WERI-Rb-1 (cell line): ENCODE data around the gene ARF5.

Experiments
- DNase-seq: peaks from one replicate; pipeline ENCODE4 v3.0.0-alpha.2; 2020
- H3K27ac ChIP-seq: fragments of 250-450 bp; sonication (Bioruptor Pico); 2 replicates; pipeline ENCODE4 v1.5.1; 2020; ENCODE audit warnings: mild to moderate bottlenecking, moderate library complexity
- H3K27me3 ChIP-seq: fragments of 250-450 bp; sonication (Bioruptor Pico); 2 replicates; pipeline ENCODE4 v1.5.1; 2021; ENCODE audit warnings: mild to moderate bottlenecking, low read depth, moderate library complexity; ENCODE audit not compliant: insufficient read depth, severe bottlenecking
- H3K36me3 ChIP-seq: fragments of 250-450 bp; sonication (Bioruptor Pico); 2 replicates; pipeline ENCODE4 v1.5.1; 2020; ENCODE audit warnings: mild to moderate bottlenecking, moderate library complexity
- H3K4me3 ChIP-seq: 2 replicates; pipeline ENCODE4 v1.5.1; 2011; ENCODE audit warnings: low read depth, mild to moderate bottlenecking, control low read depth, low read length
- H3K9me3 ChIP-seq: fragments of 250-450 bp; sonication (Bioruptor Pico); 2 replicates; pipeline ENCODE4 v1.5.1; 2021; ENCODE audit warnings: mild to moderate bottlenecking, moderate library complexity; ENCODE audit not compliant: severe bottlenecking
- CTCF ChIP-seq: IDR thresholded peaks from 2 replicates; pipeline ENCODE4 v1.5.1; 2011; ENCODE audit warnings: low read depth, mild to moderate bottlenecking, control low read depth, inconsistent platforms, low read length

ARF5 gene

DNA sequence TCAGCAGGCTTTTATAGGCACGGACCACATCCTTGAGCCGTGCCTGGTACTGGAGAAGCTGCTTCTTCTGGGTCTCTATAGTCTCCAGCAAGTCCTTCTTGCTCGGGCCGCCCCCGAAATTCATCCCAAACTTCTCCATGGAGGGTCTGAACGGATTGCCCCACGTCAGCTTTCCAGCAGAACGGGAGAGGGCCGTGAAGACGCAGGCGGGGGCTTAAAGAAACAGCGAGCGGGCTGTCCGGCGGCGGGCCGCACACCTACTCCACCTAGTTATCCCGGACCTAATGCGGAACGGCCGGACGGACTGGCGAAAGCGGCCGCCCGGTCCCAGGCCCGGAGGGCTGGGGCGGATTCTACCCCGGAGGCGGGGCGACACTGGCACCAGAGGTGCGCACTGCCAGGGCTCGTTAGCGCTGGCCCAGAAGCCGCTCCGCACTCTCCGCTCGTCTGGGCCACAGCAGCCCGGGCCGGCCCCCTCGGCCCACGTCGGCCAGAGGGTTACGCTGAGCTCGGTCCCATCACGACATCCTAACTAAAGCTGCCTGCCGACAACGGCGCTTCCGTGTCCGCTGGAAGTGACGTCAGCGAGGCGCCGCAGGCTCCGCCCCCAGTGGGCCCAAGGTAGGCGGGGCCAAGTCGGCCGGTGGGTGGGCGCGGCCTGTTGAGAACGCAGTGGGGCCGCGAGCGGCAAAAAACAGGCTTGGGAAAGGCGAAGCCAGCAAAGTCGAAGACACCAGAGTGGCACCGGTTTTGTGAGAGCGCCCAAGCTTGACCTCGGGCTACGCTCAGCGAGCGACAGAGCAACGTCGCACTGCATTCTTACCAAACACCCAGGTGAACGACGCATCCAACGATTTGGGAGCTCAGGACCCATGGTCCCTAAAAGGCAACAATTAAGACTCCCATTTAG, 2.9 kb upstream of the ARF5 start, which contains the start of gene GCC1:
Gene GCC1 (minus strand): TSS at position 553 of the 910 bp plus-strand sequence. CDS start 414 bp downstream, at position 139.
- TF ChIP-seq CTCF = no peak
- Histone ChIP-seq H3K36me3 (peaks cover 36% of the 10 kb centered on the region), H3K4me3 (peak within 1 kb of the TSS; percentile 91), H3K9me3 (peaks cover 7% of the 10 kb centered on the region), H3K27ac (peak within 1 kb of the TSS; percentile 56), H3K27me3 (no peaks in the 10 kb centered on the region)
- peak; percentile 86 for DNase-seq

GRCh38 chr7:127586346-127586745, 1.9 kb upstream of the ARF5 start:
- H3K36me3 ChIP-seq = peaks cover 37% of the 10 kb centered on the region
- no peak overlapping the region for H3K27ac ChIP-seq
- H3K4me3 ChIP-seq = no peak overlapping the region
- DNase-seq = no peak
- no peak for TF ChIP-seq CTCF
- H3K27me3 ChIP-seq = no peaks in the 10 kb centered on the region
- peaks cover 7% of the 10 kb centered on the region for H3K9me3 ChIP-seq

- Histone ChIP-seq H3K9me3 (peaks cover 7% of the 10 kb centered on the region), H3K4me3 (peak overlapping the region; percentile 42), H3K36me3 (peaks cover 26% of the 10 kb centered on the region), H3K27me3 (no peaks in the 10 kb centered on the region), H3K27ac (no peak overlapping the region; the same call in 1 of the 2 replicates)
- no peak for TF ChIP-seq CTCF
- no peak for DNase-seq
Measured at GRCh38 chr7:127587663-127588018, 570 bp upstream of the ARF5 start.

DNA sequence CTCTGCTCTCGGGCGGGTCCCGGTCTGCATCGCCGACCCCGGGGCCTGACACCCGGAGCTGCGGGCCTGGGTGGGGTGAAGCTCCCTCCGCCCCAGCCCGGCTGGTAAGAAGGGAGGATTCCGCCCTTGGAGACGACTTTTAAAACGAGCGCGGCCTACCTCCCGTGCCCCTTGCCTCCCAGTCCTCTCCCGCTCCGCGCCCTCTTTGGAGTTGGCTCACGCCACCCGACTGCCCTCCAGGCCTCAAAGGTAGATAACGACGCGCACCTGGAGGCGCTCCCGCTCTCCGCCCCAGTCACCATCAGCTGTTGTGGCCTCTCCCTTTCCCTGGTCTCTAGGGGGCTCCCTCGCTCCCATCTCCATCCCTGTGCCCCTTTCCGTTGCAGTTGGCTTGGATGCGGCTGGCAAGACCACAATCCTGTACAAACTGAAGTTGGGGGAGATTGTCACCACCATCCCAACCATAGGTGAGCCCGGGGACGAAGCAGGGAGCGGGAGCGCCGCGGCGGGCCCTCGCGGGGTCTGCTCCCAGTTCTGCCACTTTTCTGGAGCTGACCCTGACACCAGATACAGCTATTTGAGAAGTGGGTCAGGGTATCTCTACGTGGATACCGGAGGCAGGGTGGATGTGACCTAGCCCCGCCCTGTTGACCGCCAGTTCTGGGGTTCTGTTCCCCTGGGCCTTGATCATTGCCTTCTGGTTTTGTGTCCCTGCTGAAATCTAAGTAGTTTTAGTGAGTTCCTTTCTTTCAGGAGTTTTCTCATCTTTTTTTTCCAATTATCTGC, 679 bp downstream of the ARF5 start:
- Histone ChIP-seq H3K9me3 (peaks cover 7% of the 10 kb centered on the region), H3K4me3 (peak overlapping the region; percentile 87), H3K36me3 (peaks cover 16% of the 10 kb centered on the region), H3K27me3 (no peaks in the 10 kb centered on the region), H3K27ac (peak overlapping the region; percentile 84)
- peak; percentile 90 for TF ChIP-seq CTCF
- peak; percentile 82 for DNase-seq

- H3K9me3 ChIP-seq = peaks cover 7% of the 10 kb centered on the region
- no peak overlapping the region for H3K4me3 ChIP-seq
- peaks cover 16% of the 10 kb centered on the region for H3K36me3 ChIP-seq
- H3K27ac ChIP-seq = no peak overlapping the region
- no peak for TF ChIP-seq CTCF
- no peak for DNase-seq
- no peaks in the 10 kb centered on the region for H3K27me3 ChIP-seq
Measured at GRCh38 chr7:127589896-127590295, 1.7 kb downstream of the ARF5 start.
